GM12801 (cell line): ENCODE data around the gene DLK2.

Source experiments
- CTCF ChIP-seq: IDR thresholded peaks from one replicate; pipeline ENCODE4 v1.5.1; 2011; ENCODE audit warnings: control low read depth; ENCODE audit not compliant: insufficient read length; ENCODE audit errors: extremely low read depth

The DLK2 gene

GRCh38 chr6:43478008-43478372 lies 22.6 kb upstream of the DLK2 start:
- TF ChIP-seq CTCF = no peak

GRCh38 chr6:43477235-43478007 lies 22.1 kb upstream of the DLK2 start, which contains the start of gene TJAP1:
TJAP1 (plus strand) TSS chr6:43477570; CDS start chr6:43499002, 21,432 bp downstream.
- no peak for TF ChIP-seq CTCF

- TF ChIP-seq CTCF = no peak
These were observed 21.4 kb upstream of the DLK2 start for GRCh38 chr6:43476746-43477145.

GRCh38 chr6:43475516-43475915 lies 20.2 kb upstream of the DLK2 start:
- TF ChIP-seq CTCF = no peak

GRCh38 chr6:43472515-43472914 lies 17.2 kb upstream of the DLK2 start:
- TF ChIP-seq CTCF = no peak

GRCh38 chr6:43471399-43471798 lies 16.1 kb upstream of the DLK2 start:
- no peak for TF ChIP-seq CTCF

- no peak for TF ChIP-seq CTCF
These were observed 14.6 kb upstream of the DLK2 start for GRCh38 chr6:43469947-43470346.
